Measurements from ENCODE around the gene TGIF1. TPM values are rescaled to one million over a fixed set of nuclear protein-coding genes. Genes with fewer than 3 reads are reported as not detected.

Gene TGIF1
- total RNA-seq, 1 donor from 2014 or later = 261 TPM

GRCh38 chr18:3458952-3459853, 9.2 kb downstream of the TGIF1 start:
- peaks cover 3% of the 10 kb centered on the region for H3K27me3 Mint-ChIP-seq (ENCODE audit: insufficient read depth, low read depth)
- peak overlapping the region; percentile 44 for H3K4me2 ChIP-seq

DNA sequence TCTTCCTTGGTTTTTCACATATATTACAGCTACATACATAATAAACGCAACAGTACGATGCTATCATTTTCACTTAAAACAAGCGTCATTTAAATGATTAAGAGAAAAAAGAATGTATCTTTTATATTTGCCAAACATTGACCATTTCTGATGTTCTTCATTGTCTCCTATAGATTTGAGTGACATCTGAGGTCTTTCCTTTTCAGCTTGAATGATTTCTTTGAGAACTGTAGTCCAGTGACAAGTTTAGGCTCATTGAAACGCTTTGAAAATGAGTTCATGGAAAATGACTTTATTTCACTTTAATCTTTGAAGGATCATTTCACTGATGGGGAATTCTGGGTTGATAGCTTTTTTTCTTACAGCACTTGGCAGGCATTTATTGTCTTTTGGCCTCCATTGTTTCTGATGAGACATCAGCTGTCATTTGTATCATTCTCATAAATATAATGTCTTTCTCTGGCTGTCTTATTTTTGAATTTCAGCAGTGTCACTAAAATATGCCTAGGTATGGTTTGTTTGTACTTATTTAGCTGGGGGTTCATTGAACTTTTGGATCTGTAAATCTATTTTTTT, 10.9 kb downstream of the TGIF1 start:
- no peak overlapping the region for H3K27ac Mint-ChIP-seq

More at GRCh38 chr18:3458952-3459853, 9.2 kb downstream of the TGIF1 start:
- peaks cover 71% of the 10 kb centered on the region for H3K79me2 ChIP-seq (ENCODE audit: low read depth)
- no peak for DNase-seq (ENCODE audit: low spot score)
- peaks cover 97% of the 10 kb centered on the region for H3F3A ChIP-seq (ENCODE audit: low read depth)
- TF ChIP-seq CTCF (IDR thresholded peaks at IDR 0.05) (no peak), EZH2phosphoT487 (IDR thresholded peaks at IDR 0.05) (no peak), EZH2 (IDR thresholded peaks at IDR 0.05) (no peak)
- Mint-ChIP-seq H3K9me3 (peaks cover 22% of the 10 kb centered on the region), H3K36me3 (peaks cover 67% of the 10 kb centered on the region), H3K4me1 (peaks cover 47% of the 10 kb centered on the region), H3K27ac (no peak overlapping the region), H3K4me3 (no peak overlapping the region)
- H3K27me3 ChIP-seq = no peaks in the 10 kb centered on the region
- no peaks in the 10 kb centered on the region for H3K9me3 ChIP-seq (ENCODE audit: low read depth)
- no peak overlapping the region for H3K4me3 ChIP-seq
- no peak overlapping the region for H2AFZ ChIP-seq (replicated peaks)
- H4K20me1 ChIP-seq (ENCODE audit: low read depth) = peaks cover 84% of the 10 kb centered on the region
- H3K36me3 ChIP-seq = peaks cover 39% of the 10 kb centered on the region
- no peak overlapping the region for H3K9ac ChIP-seq
- H3K4me1 ChIP-seq = peaks cover 62% of the 10 kb centered on the region
- peak overlapping the region; percentile 59 for H3K27ac ChIP-seq

GRCh38 chr18:3461704-3462103, 11.7 kb downstream of the TGIF1 start:
- Histone ChIP-seq H3K4me2 (peak overlapping the region; percentile 23), H3K36me3 (peaks cover 32% of the 10 kb centered on the region), H3F3A (ENCODE audit: low read depth) (peaks cover 85% of the 10 kb centered on the region), H3K9me3 (ENCODE audit: low read depth) (no peaks in the 10 kb centered on the region), H3K27me3 (no peaks in the 10 kb centered on the region), H3K4me1 (peaks cover 51% of the 10 kb centered on the region), H3K9ac (no peak overlapping the region), H3K27ac (peak overlapping the region; percentile 69), H2AFZ (replicated peaks) (no peak overlapping the region), H4K20me1 (ENCODE audit: low read depth) (peaks cover 59% of the 10 kb centered on the region), H3K4me3 (no peak overlapping the region), H3K79me2 (ENCODE audit: low read depth) (peaks cover 46% of the 10 kb centered on the region)
- H3K4me3 Mint-ChIP-seq = no peak overlapping the region
- H3K4me1 Mint-ChIP-seq = peaks cover 33% of the 10 kb centered on the region
- H3K27me3 Mint-ChIP-seq (ENCODE audit: insufficient read depth, low read depth) = peaks cover 3% of the 10 kb centered on the region
- TF ChIP-seq CTCF (IDR thresholded peaks at IDR 0.05) (no peak), EZH2 (IDR thresholded peaks at IDR 0.05) (no peak), EZH2phosphoT487 (IDR thresholded peaks at IDR 0.05) (no peak)
- peak; percentile 39 for DNase-seq (ENCODE audit: low spot score)
- peaks cover 22% of the 10 kb centered on the region for H3K9me3 Mint-ChIP-seq
- no peak overlapping the region for H3K27ac Mint-ChIP-seq
- H3K36me3 Mint-ChIP-seq = peaks cover 59% of the 10 kb centered on the region

More for the DNA sequence above, 10.9 kb downstream of the TGIF1 start:
- H3K27ac ChIP-seq = peak overlapping the region; percentile 69
- H3K4me3 Mint-ChIP-seq = no peak overlapping the region
- H3K27me3 Mint-ChIP-seq (ENCODE audit: insufficient read depth, low read depth) = peaks cover 3% of the 10 kb centered on the region
- H3K4me2 ChIP-seq = peak overlapping the region; percentile 23
- no peak overlapping the region for H2AFZ ChIP-seq (replicated peaks)
- no peak for DNase-seq (ENCODE audit: low spot score)
- peaks cover 51% of the 10 kb centered on the region for H3K4me1 ChIP-seq
- peaks cover 85% of the 10 kb centered on the region for H3F3A ChIP-seq (ENCODE audit: low read depth)
- H4K20me1 ChIP-seq (ENCODE audit: low read depth) = peaks cover 67% of the 10 kb centered on the region
- H3K9me3 ChIP-seq (ENCODE audit: low read depth) = no peaks in the 10 kb centered on the region
- no peak for TF ChIP-seq CTCF (IDR thresholded peaks at IDR 0.05)
- TF ChIP-seq EZH2phosphoT487 (IDR thresholded peaks at IDR 0.05) = no peak
- no peak for TF ChIP-seq EZH2 (IDR thresholded peaks at IDR 0.05)
- H3K9me3 Mint-ChIP-seq = peaks cover 22% of the 10 kb centered on the region
- peaks cover 36% of the 10 kb centered on the region for H3K36me3 ChIP-seq
- no peaks in the 10 kb centered on the region for H3K27me3 ChIP-seq
- H3K4me3 ChIP-seq = no peak overlapping the region
- no peak overlapping the region for H3K9ac ChIP-seq
- H3K36me3 Mint-ChIP-seq = peaks cover 66% of the 10 kb centered on the region
- peaks cover 33% of the 10 kb centered on the region for H3K4me1 Mint-ChIP-seq
- H3K79me2 ChIP-seq (ENCODE audit: low read depth) = peaks cover 54% of the 10 kb centered on the region
